GM18873 (cell line): Measurements from ENCODE around the gene ZBTB21.
"Not testable (repeated sequence)": the region's sequence is repeated elsewhere in the genome, so short reads cannot be mapped to it uniquely, and the experiment has no call there.

Source experiments
- ATAC-seq: cut with Tn5 transposase; IDR thresholded peaks from one replicate; pipeline ENCODE4 v1.9.1; 2021; ENCODE audit warnings: mild to moderate bottlenecking, moderate library complexity, moderate number of reproducible peaks; ENCODE audit not compliant: unreplicated experiment, low FRiP score

The ZBTB21 gene

GRCh38 chr21:41997657-41998056 is 12.5 kb downstream of the ZBTB21 start:
- no peak for ATAC-seq

DNA sequence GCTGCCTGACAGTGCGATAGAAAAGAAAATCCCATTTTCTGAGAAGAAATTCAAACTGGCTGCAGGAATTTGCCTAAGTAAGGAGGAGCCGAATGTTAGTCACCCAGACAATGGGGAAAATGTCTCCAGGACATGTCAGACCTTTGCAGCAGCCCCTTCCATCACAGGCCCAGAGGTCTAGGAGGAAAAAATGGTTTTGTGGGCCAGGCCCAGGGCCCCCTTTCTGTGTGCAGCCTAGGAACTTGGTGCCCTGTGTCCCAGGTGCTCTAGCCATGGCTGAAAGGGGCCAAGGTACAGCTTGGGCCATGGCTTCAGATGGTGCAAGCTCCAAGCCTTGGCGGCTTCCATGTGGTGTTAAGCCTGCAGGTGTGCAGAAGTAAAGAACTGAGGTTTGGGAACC is 14.6 kb downstream of the ZBTB21 start:
- ATAC-seq, result no peak

DNA sequence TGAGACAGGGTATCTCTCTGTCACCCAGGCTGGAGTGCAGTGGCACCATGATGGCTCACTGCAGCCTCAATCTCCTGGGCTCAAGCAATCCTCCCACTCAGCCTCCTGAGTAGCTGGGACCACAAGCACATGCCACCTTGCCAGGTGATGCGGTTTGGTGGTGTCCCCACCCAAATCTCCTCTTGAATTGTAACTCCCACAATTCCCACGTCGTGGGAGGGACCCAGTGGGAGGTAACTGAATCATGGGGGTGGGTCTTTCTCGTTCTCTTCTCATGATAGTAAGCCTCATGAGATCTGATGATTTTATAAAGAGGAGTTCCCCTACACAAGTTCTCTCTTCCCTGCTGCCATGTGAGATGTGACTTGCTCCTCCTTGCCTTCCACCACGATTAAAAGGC is 15.5 kb downstream of the ZBTB21 start:
- ATAC-seq, result not testable (repeated sequence)

- no peak for ATAC-seq
These were observed 16.4 kb downstream of the ZBTB21 start for GRCh38 chr21:41993744-41994143.

DNA sequence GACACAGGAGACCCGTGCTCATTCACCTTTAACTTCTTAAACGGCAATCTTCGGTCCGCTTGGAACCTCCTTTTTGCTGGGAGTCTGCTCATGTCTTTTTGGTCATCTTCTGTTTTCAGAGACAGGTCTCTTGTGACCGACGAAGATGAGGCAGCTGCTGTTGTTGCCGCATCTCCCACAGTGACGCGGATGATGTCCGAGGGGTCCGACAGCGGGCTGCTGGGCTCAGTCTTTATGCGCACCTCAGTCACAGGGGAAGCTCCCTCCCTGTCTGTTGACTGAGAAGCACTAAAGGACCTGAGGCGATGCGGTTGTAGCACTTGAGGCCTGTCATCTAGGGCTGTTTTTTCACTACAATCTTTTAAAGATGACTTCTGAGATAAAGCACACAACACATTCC is 17.6 kb downstream of the ZBTB21 start:
- no peak for ATAC-seq

DNA sequence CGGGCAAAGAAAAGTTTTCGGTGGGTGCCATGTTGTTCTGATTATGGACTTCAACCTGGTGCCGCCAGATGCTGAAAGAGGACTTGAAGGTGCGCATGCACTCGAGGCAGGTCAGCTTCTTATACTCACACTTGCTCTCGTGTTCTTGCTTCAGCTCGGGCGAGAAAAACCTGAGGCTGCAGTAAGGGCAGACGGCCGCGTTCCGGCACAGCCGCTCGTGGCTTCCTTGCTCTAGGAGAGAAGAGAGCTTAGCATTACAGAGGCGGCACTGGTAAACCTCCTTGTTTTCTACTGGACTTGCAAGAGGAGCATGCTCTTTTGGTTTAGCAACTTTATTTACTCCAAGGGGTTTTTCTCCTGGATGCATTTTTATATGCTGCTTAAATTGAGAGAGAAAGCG is 18.5 kb downstream of the ZBTB21 start:
- no peak for ATAC-seq

GRCh38 chr21:41989698-41990097 is 20.5 kb downstream of the ZBTB21 start:
- no peak for ATAC-seq

- ATAC-seq, result no peak
These were observed 22.9 kb downstream of the ZBTB21 start for GRCh38 chr21:41987310-41987709.

- ATAC-seq, result no peak
These were observed 24.3 kb downstream of the ZBTB21 start for GRCh38 chr21:41985662-41986416.

DNA sequence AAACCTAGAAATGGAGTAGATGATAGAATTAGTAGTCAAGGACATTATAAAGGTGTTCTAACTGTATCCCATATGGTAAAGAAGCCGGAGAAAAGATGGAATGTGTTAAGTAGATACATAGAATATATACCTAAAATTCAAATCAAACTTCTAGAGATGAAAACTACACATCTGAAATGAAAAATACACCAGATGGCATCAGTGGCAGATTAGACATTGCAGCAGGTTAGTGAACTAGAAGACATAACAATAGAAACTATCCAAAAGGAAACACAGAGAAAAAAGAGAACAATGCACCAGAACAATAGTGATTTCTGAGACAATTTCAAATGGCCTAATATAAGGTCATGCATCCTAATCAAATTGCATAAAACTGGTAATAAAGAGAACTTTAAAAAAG is 26.9 kb downstream of the ZBTB21 start:
- ATAC-seq, result no peak

DNA sequence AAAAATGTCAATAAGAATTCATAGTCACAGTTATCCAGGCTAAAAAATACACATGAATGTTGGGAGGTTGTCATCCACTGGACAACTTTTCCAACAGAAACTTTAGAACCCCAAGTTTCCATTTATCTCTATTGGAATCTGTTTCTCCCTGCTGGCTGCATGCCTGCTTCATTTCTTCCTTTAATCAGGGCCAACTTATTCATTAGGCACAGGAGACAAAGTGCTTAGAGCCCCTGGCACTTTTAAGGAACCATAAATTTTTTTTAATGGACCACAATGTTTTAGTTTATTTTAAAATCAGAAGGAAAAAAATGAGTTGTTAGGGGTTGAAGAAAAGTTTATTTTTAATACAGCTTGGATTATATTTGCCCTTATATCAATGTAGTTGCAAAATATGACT is 29.6 kb downstream of the ZBTB21 start:
- ATAC-seq, result no peak

DNA sequence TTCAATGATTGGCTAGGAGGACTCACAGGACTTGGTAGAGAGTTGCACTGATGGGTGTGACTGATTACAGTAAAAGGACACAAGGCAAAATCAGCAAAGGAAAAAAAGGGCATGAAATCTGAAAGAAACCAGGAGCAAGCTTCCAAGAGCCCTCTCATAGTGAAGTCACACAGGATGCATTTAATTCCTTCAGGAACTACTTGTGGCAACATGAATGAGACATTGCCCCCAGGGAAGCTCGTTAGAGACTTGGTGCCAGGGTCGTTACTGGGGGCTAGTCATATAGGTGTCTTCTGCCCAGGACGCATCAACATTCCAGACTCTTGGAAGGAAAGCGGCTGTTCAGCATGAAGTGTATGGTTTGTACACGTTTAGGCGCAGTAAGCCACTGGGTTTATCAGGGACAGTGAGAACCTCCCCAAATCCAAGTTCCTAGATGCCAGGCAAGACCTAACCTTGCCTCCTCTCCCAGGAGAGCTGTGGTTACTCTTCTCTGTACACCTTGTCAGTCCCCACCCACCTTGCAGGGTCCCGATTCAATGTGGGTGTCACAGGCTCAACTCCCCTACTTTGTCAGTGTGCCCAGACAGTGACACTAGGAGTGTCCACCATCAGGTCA is 30.3 kb downstream of the ZBTB21 start:
- ATAC-seq, result no peak

DNA sequence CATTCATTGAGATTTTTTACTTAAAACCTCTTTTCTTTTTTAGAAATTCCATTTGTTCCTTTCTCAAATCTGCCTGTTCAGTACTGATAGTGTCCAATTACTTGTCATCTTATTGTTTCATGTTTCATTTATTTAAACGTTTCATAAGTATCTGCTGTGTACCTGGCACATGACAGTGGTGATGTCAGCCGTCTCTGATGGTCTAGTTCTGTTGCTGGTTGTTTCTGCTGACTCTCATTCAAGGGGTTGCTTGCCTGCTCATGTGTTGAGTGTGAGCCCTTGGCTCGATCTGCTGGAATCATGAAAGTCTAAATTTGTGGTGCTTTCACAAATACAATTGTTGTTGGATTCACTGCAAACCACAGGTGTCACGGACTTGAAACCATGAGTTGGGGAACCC is 30.8 kb downstream of the ZBTB21 start:
- ATAC-seq, result no peak

DNA sequence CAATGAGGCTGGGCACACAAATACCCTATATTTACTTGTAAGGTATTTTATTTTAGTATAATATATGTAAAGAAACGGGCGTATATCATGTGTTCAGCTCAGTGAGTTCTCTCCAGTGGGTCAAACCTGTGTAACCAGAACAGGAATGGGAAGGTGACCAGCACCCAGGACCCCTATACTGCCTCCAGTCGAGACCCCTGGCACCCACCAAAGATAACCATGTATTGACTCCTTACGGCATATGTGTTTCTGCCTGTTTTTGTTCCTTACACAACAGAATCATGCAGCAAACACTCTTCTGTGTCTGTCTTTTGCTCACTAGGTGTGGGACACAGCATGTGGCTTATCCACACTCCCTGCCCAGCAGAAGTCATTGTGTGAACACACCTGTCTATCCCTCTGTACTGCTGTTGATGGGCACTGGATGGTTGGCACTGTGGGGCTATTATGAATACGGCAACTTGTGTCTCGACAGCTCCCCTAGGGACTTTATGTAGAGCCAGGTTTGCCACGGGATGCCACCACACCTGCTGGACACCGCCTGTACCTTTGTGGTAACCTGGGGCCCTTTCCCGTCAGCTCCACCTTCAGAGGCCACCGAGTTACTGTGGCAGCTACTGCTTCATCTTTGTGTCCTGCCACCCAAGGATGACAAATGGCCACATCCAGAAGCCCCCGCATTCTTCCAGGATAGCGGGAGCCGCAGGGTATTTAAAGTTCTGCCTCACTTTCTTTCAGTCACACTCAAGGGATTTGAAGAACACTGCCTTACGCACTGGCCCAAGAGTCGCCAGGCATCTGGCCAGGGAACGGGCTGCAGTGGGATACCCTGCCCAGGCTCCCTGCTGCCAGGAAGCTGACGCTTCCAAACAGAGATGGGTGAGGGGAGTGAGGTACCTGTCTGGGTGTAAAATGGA is 32.9 kb downstream of the ZBTB21 start:
- ATAC-seq, result no peak

DNA sequence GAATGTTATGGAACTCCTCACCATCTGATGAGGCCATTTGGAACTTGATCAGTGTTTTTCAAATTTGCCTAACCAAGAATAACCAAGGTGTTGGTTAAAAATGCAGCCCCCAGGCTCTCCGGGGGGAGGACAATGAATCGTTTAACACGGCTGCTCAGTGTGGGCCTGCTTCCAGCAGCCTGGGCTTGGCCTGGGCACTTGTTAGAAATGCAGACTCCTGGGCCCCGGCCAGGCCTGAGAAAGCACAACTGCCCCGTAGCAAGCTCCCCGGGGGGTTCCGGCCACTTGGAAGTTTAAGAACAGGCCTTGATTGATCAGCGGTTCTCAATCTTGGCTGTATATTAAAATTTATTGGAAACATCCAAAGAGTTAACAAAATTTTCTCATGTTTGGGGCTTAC is 33.5 kb downstream of the ZBTB21 start:
- ATAC-seq, result no peak

DNA sequence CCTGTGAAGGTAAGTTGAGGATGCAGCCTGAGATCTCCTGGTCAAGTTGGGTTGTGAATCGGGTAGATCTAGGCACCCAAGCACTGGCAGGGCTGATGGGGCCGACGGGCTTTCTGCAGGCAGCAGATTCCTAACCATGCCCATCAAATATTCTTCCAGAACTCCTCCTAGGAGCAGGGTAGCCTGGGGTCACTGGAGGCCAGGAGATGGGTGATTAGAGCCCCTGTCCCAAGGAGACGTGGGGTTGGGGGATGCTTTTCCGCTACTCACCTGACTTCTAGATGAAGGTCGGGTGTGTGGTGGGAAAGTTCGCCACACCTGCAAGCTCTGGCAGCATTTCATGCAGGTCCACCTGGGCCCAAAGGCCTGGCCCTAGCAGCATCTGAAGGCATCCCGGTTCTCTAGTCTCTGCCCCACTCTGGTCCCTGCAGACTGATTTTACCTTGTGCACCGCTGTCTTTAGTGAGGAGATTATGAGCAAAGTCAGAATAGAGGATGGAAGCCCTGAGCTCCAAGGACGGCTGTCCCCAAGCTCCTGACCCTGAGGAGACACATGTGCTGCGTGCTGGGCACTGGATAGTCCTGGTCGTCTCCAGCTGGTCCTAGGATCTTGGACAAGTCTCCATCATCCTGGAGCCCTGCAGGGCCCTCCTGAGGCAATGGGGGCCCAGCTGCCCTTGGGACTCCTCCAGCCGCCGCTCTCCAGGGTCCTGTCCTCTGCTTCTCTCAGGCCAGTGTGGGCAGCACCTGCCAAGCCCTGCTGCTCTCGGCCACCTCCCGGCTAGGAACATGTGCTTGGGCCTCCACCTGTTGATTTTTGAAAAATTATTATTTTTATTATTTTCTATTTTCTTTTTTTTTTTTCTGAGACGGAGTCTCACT is 34.5 kb downstream of the ZBTB21 start:
- no peak for ATAC-seq

GRCh38 chr21:41974752-41975053 is 35.5 kb downstream of the ZBTB21 start:
- no peak for ATAC-seq

DNA sequence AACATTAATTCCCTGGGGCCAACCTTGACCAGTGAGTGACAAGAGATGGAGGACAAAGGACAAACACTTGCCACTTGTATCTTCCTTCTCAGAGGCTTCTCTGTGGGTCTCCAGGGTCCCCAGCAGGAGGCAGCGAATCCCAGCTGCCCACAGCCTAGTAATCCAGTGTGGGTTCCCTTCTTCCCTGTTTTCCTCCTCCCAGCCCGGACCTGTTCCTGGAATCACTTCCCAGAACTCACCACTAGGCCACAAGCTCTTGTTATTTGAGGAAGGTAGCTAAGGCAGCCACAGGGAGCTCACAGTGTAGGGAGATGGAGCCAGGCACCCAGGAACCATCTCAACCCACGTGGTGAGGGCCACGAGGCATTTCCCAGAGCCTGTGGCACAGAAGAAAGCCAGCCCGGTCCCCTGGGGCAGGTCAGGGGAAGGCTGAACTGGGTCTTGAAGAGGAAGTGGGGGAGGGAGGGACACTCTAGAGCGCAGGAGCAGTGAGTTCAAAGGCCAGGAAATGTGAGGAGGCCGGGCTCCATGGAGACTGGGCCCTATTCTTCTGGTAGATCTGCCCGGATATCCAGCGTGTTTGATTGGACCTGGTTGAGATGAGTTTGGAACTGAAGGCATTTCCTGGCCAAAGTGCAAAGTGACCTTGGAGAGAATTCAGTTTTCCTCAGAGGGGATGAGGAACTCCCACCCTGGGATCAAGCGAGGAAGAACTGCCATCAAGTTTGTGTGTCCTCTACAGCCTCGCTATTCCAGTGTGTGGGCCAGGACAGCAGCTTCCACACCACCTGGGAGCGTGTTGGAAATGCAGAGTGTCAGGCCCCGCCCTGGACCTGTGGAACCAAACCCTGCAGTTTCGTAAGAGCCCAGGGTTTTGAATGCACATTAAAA is 36.1 kb downstream of the ZBTB21 start:
- ATAC-seq, result no peak

GRCh38 chr21:41973427-41973831 is 36.7 kb downstream of the ZBTB21 start:
- ATAC-seq, result no peak
